Measurements from ENCODE around the gene MAP2. TPM values are rescaled to one million over a fixed set of nuclear protein-coding genes. Genes with fewer than 3 reads are reported as not detected.

MAP2 gene
- total RNA-seq, 1 donor, result 0.73 TPM

- Histone ChIP-seq H3K4me3 (ENCODE audit: low read length) (no peak overlapping the region), H3K4me1 (ENCODE audit: insufficient read depth, low read length) (no peaks in the 10 kb centered on the region), H3K27me3 (ENCODE audit: insufficient read depth, low read length) (no peaks in the 10 kb centered on the region), H3K9me3 (ENCODE audit: low read depth, low read length) (no peaks in the 10 kb centered on the region)
Observed at GRCh38 chr2:209458008-209458979, 34.4 kb downstream of the MAP2 start.

GRCh38 chr2:209459359-209459758 is 35.5 kb downstream of the MAP2 start:
- Histone ChIP-seq H3K4me3 (ENCODE audit: low read length) (no peak overlapping the region), H3K27me3 (ENCODE audit: insufficient read depth, low read length) (no peaks in the 10 kb centered on the region)

DNA sequence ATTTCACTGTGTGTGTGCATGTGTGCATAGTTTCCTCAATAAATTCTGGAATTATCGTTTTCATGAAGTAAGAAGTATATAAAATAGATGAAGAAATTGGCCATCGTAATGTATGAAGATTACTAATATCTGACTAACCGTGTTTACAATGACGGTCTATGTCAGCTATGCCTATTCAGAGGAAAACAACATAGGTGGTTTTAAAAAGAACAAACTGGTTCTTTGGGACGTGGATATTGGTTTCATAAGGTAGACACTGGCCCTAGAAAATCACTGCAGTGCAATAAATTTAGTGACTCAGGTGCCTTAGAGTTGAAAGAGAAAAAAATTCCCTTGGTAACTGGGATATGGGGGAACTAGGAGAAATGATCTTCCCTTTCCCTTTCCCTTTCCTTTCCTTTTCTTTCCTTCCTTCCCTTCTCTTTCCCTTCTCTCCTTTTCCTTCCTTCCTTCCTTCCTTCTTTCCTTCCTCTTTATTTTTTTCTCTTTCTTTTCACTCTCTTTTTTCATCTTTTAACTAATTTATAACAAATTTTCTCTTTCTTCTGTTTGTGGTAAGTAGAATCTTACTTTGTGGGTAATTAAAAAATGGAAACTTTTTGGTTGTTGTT is 36.4 kb downstream of the MAP2 start:
- H3K4me1 ChIP-seq (ENCODE audit: insufficient read depth, low read length), result no peaks in the 10 kb centered on the region
- H3K9me3 ChIP-seq (ENCODE audit: low read depth, low read length), result no peaks in the 10 kb centered on the region
- H3K27me3 ChIP-seq (ENCODE audit: insufficient read depth, low read length), result no peaks in the 10 kb centered on the region
- no peak overlapping the region for H3K4me3 ChIP-seq (ENCODE audit: low read length)

More at GRCh38 chr2:209459359-209459758, 35.5 kb downstream of the MAP2 start:
- no peaks in the 10 kb centered on the region for H3K9me3 ChIP-seq (ENCODE audit: low read depth, low read length)
- H3K4me1 ChIP-seq (ENCODE audit: insufficient read depth, low read length), result no peaks in the 10 kb centered on the region

DNA sequence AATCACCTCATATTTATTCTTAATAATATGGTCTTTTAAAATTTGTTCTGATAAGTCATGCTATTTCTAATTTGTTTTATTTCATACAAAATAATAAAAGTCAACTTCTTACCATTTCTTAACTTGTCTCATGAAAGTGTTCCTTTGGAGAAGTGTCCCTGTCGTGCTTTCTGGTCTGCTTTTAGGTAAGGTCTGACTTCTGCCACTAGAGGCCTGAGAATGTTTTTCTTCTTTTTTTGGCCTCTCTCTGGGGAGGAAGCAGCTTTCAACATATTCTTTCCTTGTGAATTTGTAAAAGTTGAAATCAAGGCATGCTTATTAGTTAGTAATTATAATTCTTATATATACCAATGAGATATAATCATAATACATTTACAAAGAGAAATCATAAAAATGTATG is 39.4 kb downstream of the MAP2 start:
- no peaks in the 10 kb centered on the region for H3K4me1 ChIP-seq (ENCODE audit: insufficient read depth, low read length)
- no peak overlapping the region for H3K4me3 ChIP-seq (ENCODE audit: low read length)
- no peaks in the 10 kb centered on the region for H3K9me3 ChIP-seq (ENCODE audit: low read depth, low read length)
- H3K27me3 ChIP-seq (ENCODE audit: insufficient read depth, low read length), result no peaks in the 10 kb centered on the region

GRCh38 chr2:209463835-209464234 is 40.0 kb downstream of the MAP2 start:
- no peaks in the 10 kb centered on the region for H3K9me3 ChIP-seq (ENCODE audit: low read depth, low read length)
- no peak overlapping the region for H3K4me3 ChIP-seq (ENCODE audit: low read length)
- H3K4me1 ChIP-seq (ENCODE audit: insufficient read depth, low read length), result no peaks in the 10 kb centered on the region
- no peaks in the 10 kb centered on the region for H3K27me3 ChIP-seq (ENCODE audit: insufficient read depth, low read length)

GRCh38 chr2:209468846-209469245 is 45.0 kb downstream of the MAP2 start:
- Histone ChIP-seq H3K27me3 (ENCODE audit: insufficient read depth, low read length) (no peaks in the 10 kb centered on the region), H3K4me3 (ENCODE audit: low read length) (no peak overlapping the region), H3K4me1 (ENCODE audit: insufficient read depth, low read length) (peaks cover 7% of the 10 kb centered on the region), H3K9me3 (ENCODE audit: low read depth, low read length) (no peaks in the 10 kb centered on the region)

- no peak overlapping the region for H3K4me3 ChIP-seq (ENCODE audit: low read length)
- H3K27me3 ChIP-seq (ENCODE audit: insufficient read depth, low read length), result no peaks in the 10 kb centered on the region
- peaks cover 7% of the 10 kb centered on the region for H3K4me1 ChIP-seq (ENCODE audit: insufficient read depth, low read length)
- no peaks in the 10 kb centered on the region for H3K9me3 ChIP-seq (ENCODE audit: low read depth, low read length)
Observed at GRCh38 chr2:209469481-209469880, 45.6 kb downstream of the MAP2 start.

GRCh38 chr2:209470466-209470865 is 46.6 kb downstream of the MAP2 start:
- Histone ChIP-seq H3K4me3 (ENCODE audit: low read length) (no peak overlapping the region), H3K4me1 (ENCODE audit: insufficient read depth, low read length) (peaks cover 7% of the 10 kb centered on the region), H3K27me3 (ENCODE audit: insufficient read depth, low read length) (no peaks in the 10 kb centered on the region), H3K9me3 (ENCODE audit: low read depth, low read length) (no peaks in the 10 kb centered on the region)

DNA sequence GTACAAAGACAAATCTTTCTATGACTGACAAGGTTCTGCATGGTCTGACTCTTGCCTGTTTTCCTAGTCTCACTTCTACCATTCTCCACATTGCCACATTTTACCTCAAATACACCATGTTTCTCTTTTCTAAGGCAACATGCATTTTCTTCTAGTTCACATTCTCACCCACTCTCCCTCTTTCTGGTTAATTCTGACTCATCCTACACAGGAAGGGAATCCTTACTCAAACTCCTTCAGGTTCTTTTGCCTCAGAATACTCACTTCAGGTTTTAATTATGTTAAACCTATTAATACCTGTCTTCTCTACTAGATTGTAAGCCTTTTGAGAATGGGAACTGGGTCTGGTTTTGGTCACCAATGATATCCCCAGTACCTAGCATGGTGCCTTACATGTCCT is 47.2 kb downstream of the MAP2 start:
- Histone ChIP-seq H3K9me3 (ENCODE audit: low read depth, low read length) (no peaks in the 10 kb centered on the region), H3K4me1 (ENCODE audit: insufficient read depth, low read length) (peaks cover 7% of the 10 kb centered on the region), H3K4me3 (ENCODE audit: low read length) (no peak overlapping the region), H3K27me3 (ENCODE audit: insufficient read depth, low read length) (no peaks in the 10 kb centered on the region)

- Histone ChIP-seq H3K27me3 (ENCODE audit: insufficient read depth, low read length) (no peaks in the 10 kb centered on the region), H3K4me3 (ENCODE audit: low read length) (no peak overlapping the region), H3K9me3 (ENCODE audit: low read depth, low read length) (no peaks in the 10 kb centered on the region), H3K4me1 (ENCODE audit: insufficient read depth, low read length) (peaks cover 7% of the 10 kb centered on the region)
Observed at GRCh38 chr2:209472112-209472832, 48.4 kb downstream of the MAP2 start.

- peaks cover 7% of the 10 kb centered on the region for H3K4me1 ChIP-seq (ENCODE audit: insufficient read depth, low read length)
- no peaks in the 10 kb centered on the region for H3K9me3 ChIP-seq (ENCODE audit: low read depth, low read length)
- no peaks in the 10 kb centered on the region for H3K27me3 ChIP-seq (ENCODE audit: insufficient read depth, low read length)
- H3K4me3 ChIP-seq (ENCODE audit: low read length), result no peak overlapping the region
Observed at GRCh38 chr2:209472871-209473270, 49.0 kb downstream of the MAP2 start.

DNA sequence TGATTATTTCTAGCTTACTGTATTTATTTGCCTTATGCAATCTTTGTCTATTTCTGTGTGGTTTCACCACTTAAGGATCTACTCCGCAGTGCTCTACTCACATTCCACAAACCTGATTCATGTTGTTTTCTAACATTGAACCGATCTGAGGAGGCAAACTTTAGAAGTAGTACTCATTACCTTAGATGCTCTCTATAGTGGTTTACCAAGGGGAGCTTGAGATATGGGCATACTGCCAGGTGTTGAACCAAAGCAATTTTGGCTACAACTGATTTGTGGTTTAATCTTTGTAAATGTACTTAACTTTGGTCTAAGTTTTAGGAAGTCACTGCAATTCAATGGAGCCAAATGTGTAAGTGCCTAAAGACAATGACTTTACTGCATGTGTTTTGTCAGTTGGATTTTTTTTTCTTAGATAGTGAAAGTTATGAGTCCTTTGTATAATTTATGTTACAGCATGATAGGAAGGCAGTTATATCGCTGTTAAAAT is 50.1 kb downstream of the MAP2 start:
- H3K4me3 ChIP-seq (ENCODE audit: low read length), result no peak overlapping the region
- no peaks in the 10 kb centered on the region for H3K27me3 ChIP-seq (ENCODE audit: insufficient read depth, low read length)
- H3K9me3 ChIP-seq (ENCODE audit: low read depth, low read length), result no peaks in the 10 kb centered on the region
- H3K4me1 ChIP-seq (ENCODE audit: insufficient read depth, low read length), result peaks cover 7% of the 10 kb centered on the region

DNA sequence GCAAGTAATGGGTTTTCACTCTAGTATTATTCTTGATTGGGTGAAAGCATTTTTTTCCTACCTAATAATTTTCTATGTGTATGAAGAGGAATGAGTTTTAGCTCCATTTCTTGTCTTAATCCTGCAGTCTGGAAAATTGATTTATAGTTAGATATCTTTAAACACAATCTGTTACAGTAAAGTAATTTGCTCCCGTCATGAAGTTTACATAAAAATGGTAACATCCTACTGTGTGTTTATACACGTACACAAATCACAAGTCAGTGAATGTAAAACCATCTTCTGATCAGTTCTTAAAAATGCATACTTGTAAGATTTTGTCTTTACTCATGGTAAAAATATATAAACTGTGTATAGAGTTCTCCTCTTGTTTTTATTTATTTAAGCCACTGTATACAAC is 51.1 kb downstream of the MAP2 start:
- Histone ChIP-seq H3K27me3 (ENCODE audit: insufficient read depth, low read length) (no peaks in the 10 kb centered on the region), H3K4me3 (ENCODE audit: low read length) (no peak overlapping the region), H3K4me1 (ENCODE audit: insufficient read depth, low read length) (peaks cover 7% of the 10 kb centered on the region), H3K9me3 (ENCODE audit: low read depth, low read length) (no peaks in the 10 kb centered on the region)

GRCh38 chr2:209476367-209477208 is 52.7 kb downstream of the MAP2 start:
- Histone ChIP-seq H3K4me1 (ENCODE audit: insufficient read depth, low read length) (peaks cover 7% of the 10 kb centered on the region), H3K27me3 (ENCODE audit: insufficient read depth, low read length) (no peaks in the 10 kb centered on the region), H3K4me3 (ENCODE audit: low read length) (no peak overlapping the region), H3K9me3 (ENCODE audit: low read depth, low read length) (no peaks in the 10 kb centered on the region)
